Measurements from ENCODE around the gene RNPS1.

GRCh38 chr16:2235234-2235651 is 32.7 kb downstream of the RNPS1 start:
- TF ChIP-seq CTCF (conservative IDR thresholded peaks at IDR 0.05; ENCODE audit: low read length): no peak
- no peak for TF ChIP-seq EZH2phosphoT487 (IDR thresholded peaks at IDR 0.05; ENCODE audit: borderline replicate concordance, low read depth, low read length)

Data from OCI-LY7 (cell line).